Activated B cell treated with CpG ODN at 0.5 μM for 24 hours (primary cell): ENCODE results near the gene BRIX1. TPM values are rescaled to one million over a fixed set of nuclear protein-coding genes. Genes with fewer than 3 reads are reported as not detected.

ENCODE experiments used
- ATAC-seq: fragments of 200-7000 bp; cut with Tn5 transposase; one replicate; pipeline ENCODE4 v1.10.0; 2021; ENCODE audit warnings: low read depth, mild to moderate bottlenecking, moderate library complexity
- CTCF ChIA-PET: fragments of 350-600 bp; sonication (Branson Sonifier 250); formaldehyde crosslinking; loops from one replicate; lab custom pipeline; 2021; ENCODE audit warnings: antibody characterized with exemption; lab: Charles Lee
- POLR2A ChIA-PET: fragments of 350-600 bp; sonication (Branson Sonifier 250); formaldehyde crosslinking; loops from one replicate; lab custom pipeline; 2021; ENCODE audit warnings: antibody characterized with exemption; lab: Charles Lee
- DNase-seq: peaks from one replicate; pipeline ENCODE4 v3.0.0; 2022
- H3K27ac Mint-ChIP-seq: one replicate; pipeline ENCODE4 v1.8.0; 2020; ENCODE audit warnings: mixed read lengths
- H3K27me3 Mint-ChIP-seq: one replicate; pipeline ENCODE4 v1.8.0; 2021; ENCODE audit warnings: mixed read lengths
- H3K36me3 Mint-ChIP-seq: one replicate; pipeline ENCODE4 v1.8.0; 2021; ENCODE audit warnings: low read depth, mixed read lengths
- H3K4me1 Mint-ChIP-seq: one replicate; pipeline ENCODE4 v1.8.0; 2021; ENCODE audit warnings: mixed read lengths
- H3K4me3 Mint-ChIP-seq: one replicate; pipeline ENCODE4 v1.8.0; 2020; ENCODE audit warnings: mild to moderate bottlenecking, mixed read lengths
- H3K9me3 Mint-ChIP-seq: one replicate; pipeline ENCODE4 v1.8.0; 2020; ENCODE audit warnings: mixed read lengths
- intact Hi-C: fragments of 100-400 bp; cut with micrococcal nuclease; formaldehyde crosslinking; loops from one replicate; pipeline ENCODE4 v1.15.1; 2024
- total RNA-seq: library from RNA; stranded (reverse); gene quantifications from 2 replicates; pipeline ENCODE4 v1.2.3, GENCODE V29; 2022
- TF ChIP-seq, protein P1 (sequence below): fragments of 200-600 bp; IDR thresholded peaks from one replicate; pipeline ENCODE4 v1.8.0; 2022; ENCODE audit warnings: antibody characterized with exemption, mild to moderate bottlenecking

Gene BRIX1
- total RNA-seq, 1 donor from 2014 or later, result 42.4 TPM

DNA sequence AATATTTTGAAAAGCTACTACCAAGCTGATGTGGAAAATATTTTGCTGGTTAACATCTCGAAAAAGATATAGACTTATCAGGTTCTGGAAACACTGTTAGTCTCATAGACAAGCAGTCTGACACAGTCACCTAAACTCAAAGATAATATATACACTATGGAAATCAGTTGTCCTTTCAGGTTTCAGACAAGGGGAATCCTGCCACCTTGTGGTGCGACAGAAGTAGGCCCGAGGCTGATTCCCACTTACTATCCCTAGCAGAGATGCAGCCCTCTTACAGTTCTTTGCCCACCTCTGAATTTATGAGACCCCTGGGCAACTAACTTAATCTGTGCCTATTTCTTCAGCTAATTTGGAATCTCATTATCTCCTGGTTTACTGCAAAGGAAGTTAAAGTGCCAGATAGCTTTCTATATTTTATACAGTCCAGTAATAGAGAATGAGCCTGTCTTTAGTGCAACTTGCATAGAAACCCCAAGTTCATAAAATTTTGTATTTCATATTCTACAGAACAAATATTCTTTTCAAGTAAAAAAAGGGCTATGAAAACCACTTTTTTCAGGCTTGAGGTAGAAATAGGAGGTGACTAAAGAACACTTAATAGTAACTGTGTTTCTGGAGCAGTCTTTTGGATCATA is 17.1 kb upstream of the BRIX1 start:
- no peak overlapping the region for H3K4me3 Mint-ChIP-seq
- peak; percentile 27 for DNase-seq
- H3K27ac Mint-ChIP-seq, result no peak overlapping the region
- POLR2A ChIA-PET, result no interaction called here
- TF ChIP-seq, protein P1, sequence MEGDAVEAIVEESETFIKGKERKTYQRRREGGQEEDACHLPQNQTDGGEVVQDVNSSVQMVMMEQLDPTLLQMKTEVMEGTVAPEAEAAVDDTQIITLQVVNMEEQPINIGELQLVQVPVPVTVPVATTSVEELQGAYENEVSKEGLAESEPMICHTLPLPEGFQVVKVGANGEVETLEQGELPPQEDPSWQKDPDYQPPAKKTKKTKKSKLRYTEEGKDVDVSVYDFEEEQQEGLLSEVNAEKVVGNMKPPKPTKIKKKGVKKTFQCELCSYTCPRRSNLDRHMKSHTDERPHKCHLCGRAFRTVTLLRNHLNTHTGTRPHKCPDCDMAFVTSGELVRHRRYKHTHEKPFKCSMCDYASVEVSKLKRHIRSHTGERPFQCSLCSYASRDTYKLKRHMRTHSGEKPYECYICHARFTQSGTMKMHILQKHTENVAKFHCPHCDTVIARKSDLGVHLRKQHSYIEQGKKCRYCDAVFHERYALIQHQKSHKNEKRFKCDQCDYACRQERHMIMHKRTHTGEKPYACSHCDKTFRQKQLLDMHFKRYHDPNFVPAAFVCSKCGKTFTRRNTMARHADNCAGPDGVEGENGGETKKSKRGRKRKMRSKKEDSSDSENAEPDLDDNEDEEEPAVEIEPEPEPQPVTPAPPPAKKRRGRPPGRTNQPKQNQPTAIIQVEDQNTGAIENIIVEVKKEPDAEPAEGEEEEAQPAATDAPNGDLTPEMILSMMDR, result no peak
- intact Hi-C loops, result loop anchor here (1.0 to 5.0 kb wide), 5 partner anchors 155 to 424 kb away; partner anchors contain the start of gene RAI14
- H3K4me1 Mint-ChIP-seq, result no peaks in the 10 kb centered on the region
- peaks cover 7% of the 10 kb centered on the region for H3K36me3 Mint-ChIP-seq
- no peaks in the 10 kb centered on the region for H3K9me3 Mint-ChIP-seq
- ATAC-seq, result peak; percentile 85
- CTCF ChIA-PET, result interaction anchor here (0.7 to 5.5 kb wide), 16 partner anchors 9 to 430 kb away, joined by 3 to 73 read pairs (median 4); partner anchors contain the start of gene TTC23L
- no peaks in the 10 kb centered on the region for H3K27me3 Mint-ChIP-seq

DNA sequence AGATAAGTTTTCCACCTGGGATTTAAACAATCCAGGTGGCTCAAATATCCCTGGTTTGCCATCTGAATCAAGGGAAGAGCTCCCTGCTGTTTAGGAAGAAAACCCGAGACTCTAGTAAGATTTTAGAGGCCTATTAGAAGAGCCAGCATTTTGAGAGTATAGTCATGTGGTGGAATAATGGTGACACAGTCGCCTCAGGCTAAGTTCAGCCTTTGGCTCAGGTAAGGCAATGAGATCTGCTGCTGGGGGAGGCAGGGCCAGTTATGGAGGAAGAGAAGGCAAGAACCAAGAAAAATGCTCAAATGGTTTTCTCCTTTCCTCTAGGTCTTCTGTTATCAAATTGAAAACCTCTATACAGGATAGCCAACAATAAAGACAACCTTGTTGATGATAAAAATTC is 16.4 kb upstream of the BRIX1 start:
- intact Hi-C loops, result loop anchor here (5.0 kb wide), 1 partner anchor 242 kb away; the partner anchor contains the start of gene RAI14
- H3K36me3 Mint-ChIP-seq, result peaks cover 10% of the 10 kb centered on the region
- no peaks in the 10 kb centered on the region for H3K4me1 Mint-ChIP-seq
- no peak overlapping the region for H3K4me3 Mint-ChIP-seq
- H3K27me3 Mint-ChIP-seq, result no peaks in the 10 kb centered on the region
- no peaks in the 10 kb centered on the region for H3K9me3 Mint-ChIP-seq
- ATAC-seq, result no peak
- CTCF ChIA-PET, result interaction anchor here (0.8 to 5.5 kb wide), 12 partner anchors 10 to 430 kb away, joined by 3 to 73 read pairs (median 4); partner anchors contain the start of gene TTC23L
- TF ChIP-seq, protein P1, result no peak
- no peak overlapping the region for H3K27ac Mint-ChIP-seq
- POLR2A ChIA-PET, result no interaction called here
- no peak for DNase-seq

DNA sequence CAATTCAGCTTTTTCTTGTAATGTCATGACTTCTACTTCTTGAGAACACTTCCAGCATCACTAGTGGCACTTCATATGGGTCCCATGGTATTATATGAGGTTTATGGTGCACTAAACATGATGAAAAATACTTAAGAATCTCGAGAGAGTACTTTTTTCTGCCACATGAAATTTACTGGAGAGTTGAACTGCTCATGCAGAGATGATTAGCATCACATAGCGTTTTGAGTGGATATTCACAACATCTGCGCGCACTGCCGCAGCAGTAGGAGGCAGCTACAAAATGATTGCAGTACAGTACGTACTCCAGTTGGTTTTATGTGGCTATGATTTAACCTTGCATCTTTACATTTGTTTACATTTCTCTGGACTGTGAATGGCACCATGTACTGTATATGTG is 14.9 kb upstream of the BRIX1 start:
- TF ChIP-seq, protein P1, result no peak
- ChIA-PET POLR2A (no interaction called here), CTCF (interaction anchor here (4.1 to 5.5 kb wide), 2 partner anchors 377 to 415 kb away, joined by 50 to 73 read pairs; no protein-coding TSS in a partner anchor)
- Mint-ChIP-seq H3K27me3 (no peaks in the 10 kb centered on the region), H3K27ac (no peak overlapping the region), H3K9me3 (no peaks in the 10 kb centered on the region), H3K4me1 (no peaks in the 10 kb centered on the region), H3K4me3 (no peak overlapping the region), H3K36me3 (peaks cover 17% of the 10 kb centered on the region)
- no peak for DNase-seq
- ATAC-seq, result no peak
- intact Hi-C loops, result no loop called here

DNA sequence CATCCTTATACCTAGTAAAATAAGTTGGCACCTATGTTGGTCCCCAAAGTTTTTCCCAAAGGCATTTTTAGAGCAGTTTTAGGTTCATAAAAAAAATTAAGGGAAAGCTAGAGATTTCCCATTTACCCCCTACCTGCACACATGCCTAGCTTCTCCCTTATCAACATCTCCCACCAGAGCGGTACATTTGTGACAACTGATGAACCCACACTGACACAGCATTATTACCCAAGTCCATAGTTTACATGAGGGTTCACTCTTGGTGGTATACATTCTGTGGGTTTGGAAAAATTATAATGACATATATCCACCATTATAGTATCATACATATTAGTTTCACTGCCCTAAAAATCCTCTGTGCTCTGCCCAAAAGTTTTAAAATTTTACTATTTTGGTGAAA is 12.3 kb upstream of the BRIX1 start:
- no peak overlapping the region for H3K4me3 Mint-ChIP-seq
- TF ChIP-seq, protein P1, result no peak
- no peak for ATAC-seq
- no peak overlapping the region for H3K27ac Mint-ChIP-seq
- no peaks in the 10 kb centered on the region for H3K9me3 Mint-ChIP-seq
- no peaks in the 10 kb centered on the region for H3K4me1 Mint-ChIP-seq
- H3K27me3 Mint-ChIP-seq, result no peaks in the 10 kb centered on the region
- ChIA-PET POLR2A (interaction anchor here (1.0 kb wide), 1 partner anchor 58 kb away, joined by 5 read pairs; no protein-coding TSS in a partner anchor), CTCF (interaction anchor here (1.0 kb wide), 2 partner anchors 217 to 382 kb away, joined by 3 read pairs; no protein-coding TSS in a partner anchor)
- intact Hi-C loops, result no loop called here
- H3K36me3 Mint-ChIP-seq, result peaks cover 25% of the 10 kb centered on the region
- DNase-seq, result no peak

DNA sequence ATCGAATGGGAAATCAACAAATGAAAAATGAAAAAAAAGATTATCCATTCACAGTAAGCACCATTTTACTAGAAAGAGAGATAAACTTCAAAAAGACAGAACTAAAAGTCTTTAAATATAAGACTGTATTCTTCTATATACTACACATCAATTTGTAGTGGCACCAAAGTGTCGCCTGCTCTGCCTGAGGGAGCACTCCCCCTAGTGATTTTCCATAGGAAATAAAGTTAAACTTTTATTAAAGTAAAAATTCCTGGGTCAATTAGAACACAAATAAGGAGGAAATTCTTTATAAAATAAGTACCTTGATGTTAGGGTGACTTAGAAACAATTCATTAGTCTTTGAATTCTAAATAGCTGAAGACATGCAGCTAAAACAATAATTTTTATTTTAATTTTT is 9.9 kb upstream of the BRIX1 start:
- H3K9me3 Mint-ChIP-seq, result no peaks in the 10 kb centered on the region
- no peak overlapping the region for H3K27ac Mint-ChIP-seq
- ATAC-seq (no peak), DNase-seq (no peak)
- peaks cover 45% of the 10 kb centered on the region for H3K36me3 Mint-ChIP-seq
- TF ChIP-seq, protein P1, result no peak
- H3K4me3 Mint-ChIP-seq, result no peak overlapping the region
- POLR2A ChIA-PET, result no interaction called here
- CTCF ChIA-PET, result interaction anchor here (1.2 to 1.6 kb wide), 3 partner anchors 11 to 419 kb away, joined by 3 to 6 read pairs (median 6); no protein-coding TSS in a partner anchor
- intact Hi-C loops, result no loop called here
- H3K4me1 Mint-ChIP-seq, result no peaks in the 10 kb centered on the region
- no peaks in the 10 kb centered on the region for H3K27me3 Mint-ChIP-seq
